DOHH2 (cell line): ENCODE results near the gene KCNIP4.

Experiments used
- H3F3A ChIP-seq: fragments of 200-600 bp; sonication (generic), shearing (Covaris generic); 2 replicates; pipeline ENCODE4 v1.6.0; 2016; ENCODE audit warnings: antibody characterized with exemption, mild to moderate bottlenecking; ENCODE audit not compliant: control insufficient read depth, insufficient read depth
- H3K27ac ChIP-seq: fragments of 200-600 bp; sonication (generic); 2 replicates; pipeline ENCODE4 v1.5.1; 2014; ENCODE audit warnings: low read depth, mild to moderate bottlenecking, low read length, moderate library complexity
- H3K27me3 ChIP-seq: fragments of 200-600 bp; sonication (generic); 2 replicates; pipeline ENCODE4 v1.6.1; 2014; ENCODE audit warnings: mild to moderate bottlenecking, low read length, mixed read lengths; ENCODE audit not compliant: control insufficient read depth
- H3K36me3 ChIP-seq: fragments of 200-600 bp; sonication (generic); 2 replicates; pipeline ENCODE4 v1.6.1; 2014; ENCODE audit warnings: mild to moderate bottlenecking, low read length, moderate library complexity, mixed read lengths; ENCODE audit not compliant: control insufficient read depth
- H3K4me1 ChIP-seq: fragments of 200-600 bp; sonication (generic); 2 replicates; pipeline ENCODE4 v1.6.1; 2014; ENCODE audit warnings: mild to moderate bottlenecking, low read length, mixed read lengths; ENCODE audit not compliant: control insufficient read depth
- H3K4me2 ChIP-seq: fragments of 200-600 bp; sonication (generic); 2 replicates; pipeline ENCODE4 v1.6.0; 2014; ENCODE audit warnings: mild to moderate bottlenecking, low read length, moderate library complexity
- H3K4me3 ChIP-seq: fragments of 200-600 bp; sonication (generic); 2 replicates; pipeline ENCODE4 v1.5.1; 2014; ENCODE audit warnings: mild to moderate bottlenecking, low read length, mixed read lengths
- H3K79me2 ChIP-seq: fragments of 200-600 bp; sonication (generic); 2 replicates; pipeline ENCODE4 v1.6.1; 2014; ENCODE audit warnings: mild to moderate bottlenecking, low read length, mixed read lengths; ENCODE audit not compliant: control insufficient read depth
- H3K9me2 ChIP-seq: fragments of 200-600 bp; sonication (generic); replicated peaks from 2 replicates; pipeline ENCODE4 v1.6.1; 2014; ENCODE audit warnings: mild to moderate bottlenecking, low read length, mixed read lengths; ENCODE audit not compliant: control insufficient read depth
- H3K9me3 ChIP-seq: fragments of 200-600 bp; sonication (generic); 2 replicates; pipeline ENCODE4 v1.6.1; 2014; ENCODE audit warnings: antibody characterized with exemption, low read length, mixed read lengths; ENCODE audit not compliant: control insufficient read depth, insufficient read depth
- H4K20me1 ChIP-seq: fragments of 200-600 bp; sonication (generic); 2 replicates; pipeline ENCODE4 v1.6.0; 2014; ENCODE audit warnings: low read depth, mild to moderate bottlenecking, antibody characterized with exemption, low read length, moderate library complexity; ENCODE audit not compliant: control insufficient read depth, insufficient read depth
- EZH2phosphoT487 ChIP-seq: fragments of 200-600 bp; sonication (generic); IDR thresholded peaks from 2 replicates; pipeline ENCODE4 v1.6.1; 2017; ENCODE audit warnings: borderline replicate concordance, mild to moderate bottlenecking, antibody characterized with exemption, low read length, moderate library complexity, mixed read lengths
- TF ChIP-seq, protein P1 (sequence below): fragments of 200-600 bp; sonication (generic); IDR thresholded peaks from one replicate; pipeline ENCODE4 v1.5.1; 2014; ENCODE audit warnings: antibody characterized with exemption, mild to moderate bottlenecking, low read depth, low read length; ENCODE audit not compliant: poor library complexity, severe bottlenecking

Gene KCNIP4

DNA sequence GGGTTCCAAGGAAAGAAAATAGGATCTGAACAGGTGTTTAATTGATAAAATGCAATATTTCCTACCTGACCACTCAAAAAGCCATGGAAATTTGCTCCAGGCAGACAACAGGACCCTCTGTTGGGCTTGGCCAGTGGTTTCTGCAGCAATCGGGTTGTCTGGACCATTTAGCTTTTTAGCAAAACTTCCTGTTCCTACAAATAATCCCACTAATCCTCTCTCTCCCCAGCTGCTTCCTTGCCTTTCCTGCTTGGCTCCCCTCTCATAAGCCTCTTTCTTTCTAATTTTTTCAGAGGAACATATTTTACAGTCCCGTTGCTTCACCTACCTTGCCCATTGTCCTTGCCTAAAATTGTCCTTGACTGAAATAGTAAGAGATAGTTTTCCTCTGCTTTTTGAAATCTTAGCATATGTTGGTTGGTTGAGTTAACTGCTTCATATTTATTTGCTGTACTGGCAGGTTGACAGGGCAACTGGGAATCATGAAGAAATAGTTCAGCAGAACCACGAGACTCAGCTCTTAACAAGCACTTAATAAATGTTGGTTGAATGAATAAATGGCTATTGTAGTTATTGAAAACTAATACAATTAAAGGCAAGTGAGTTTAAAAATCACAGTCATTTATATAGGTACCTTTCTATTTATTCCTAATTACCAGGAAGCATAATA lies 259.8 kb downstream of the KCNIP4 start:
- H3K4me2 ChIP-seq: no peak overlapping the region
- H3K9me2 ChIP-seq: no peaks in the 10 kb centered on the region
- H3F3A ChIP-seq: no peaks in the 10 kb centered on the region
- no peaks in the 10 kb centered on the region for H3K9me3 ChIP-seq
- no peaks in the 10 kb centered on the region for H3K27me3 ChIP-seq
- no peak overlapping the region for H3K27ac ChIP-seq
- TF ChIP-seq EZH2phosphoT487: no peak
- TF ChIP-seq, protein P1, sequence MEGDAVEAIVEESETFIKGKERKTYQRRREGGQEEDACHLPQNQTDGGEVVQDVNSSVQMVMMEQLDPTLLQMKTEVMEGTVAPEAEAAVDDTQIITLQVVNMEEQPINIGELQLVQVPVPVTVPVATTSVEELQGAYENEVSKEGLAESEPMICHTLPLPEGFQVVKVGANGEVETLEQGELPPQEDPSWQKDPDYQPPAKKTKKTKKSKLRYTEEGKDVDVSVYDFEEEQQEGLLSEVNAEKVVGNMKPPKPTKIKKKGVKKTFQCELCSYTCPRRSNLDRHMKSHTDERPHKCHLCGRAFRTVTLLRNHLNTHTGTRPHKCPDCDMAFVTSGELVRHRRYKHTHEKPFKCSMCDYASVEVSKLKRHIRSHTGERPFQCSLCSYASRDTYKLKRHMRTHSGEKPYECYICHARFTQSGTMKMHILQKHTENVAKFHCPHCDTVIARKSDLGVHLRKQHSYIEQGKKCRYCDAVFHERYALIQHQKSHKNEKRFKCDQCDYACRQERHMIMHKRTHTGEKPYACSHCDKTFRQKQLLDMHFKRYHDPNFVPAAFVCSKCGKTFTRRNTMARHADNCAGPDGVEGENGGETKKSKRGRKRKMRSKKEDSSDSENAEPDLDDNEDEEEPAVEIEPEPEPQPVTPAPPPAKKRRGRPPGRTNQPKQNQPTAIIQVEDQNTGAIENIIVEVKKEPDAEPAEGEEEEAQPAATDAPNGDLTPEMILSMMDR: no peak
- H3K79me2 ChIP-seq: no peaks in the 10 kb centered on the region
- no peaks in the 10 kb centered on the region for H3K36me3 ChIP-seq
- no peak overlapping the region for H3K4me3 ChIP-seq
- H4K20me1 ChIP-seq: no peaks in the 10 kb centered on the region
- H3K4me1 ChIP-seq: no peaks in the 10 kb centered on the region

DNA sequence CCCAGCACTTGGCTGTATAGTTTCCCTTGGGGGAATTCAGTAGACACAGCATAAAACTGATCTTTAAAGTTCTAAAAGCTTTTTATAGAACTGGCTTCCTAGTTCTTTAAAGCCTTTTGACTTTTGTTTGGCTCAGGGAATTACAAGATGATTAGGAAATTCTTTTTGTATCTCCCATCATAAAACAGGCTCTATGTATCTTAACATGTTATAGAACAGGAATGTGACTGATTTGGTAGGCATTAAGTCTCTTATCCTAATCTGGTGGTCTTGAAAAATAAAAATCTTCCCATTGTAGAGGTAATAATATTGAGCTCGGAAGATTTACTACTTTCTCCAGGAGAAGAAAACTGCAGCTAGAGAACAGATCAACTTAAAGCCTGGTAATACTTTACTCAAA lies 262.7 kb downstream of the KCNIP4 start:
- Histone ChIP-seq H3K4me2 (no peak overlapping the region), H3K9me3 (peaks cover 4% of the 10 kb centered on the region; the same call in 1 of the 2 replicates), H3K27me3 (no peaks in the 10 kb centered on the region), H3K9me2 (no peaks in the 10 kb centered on the region), H3K4me1 (no peaks in the 10 kb centered on the region), H3K79me2 (no peaks in the 10 kb centered on the region), H3K36me3 (no peaks in the 10 kb centered on the region), H3K4me3 (no peak overlapping the region), H3F3A (no peaks in the 10 kb centered on the region), H4K20me1 (no peaks in the 10 kb centered on the region), H3K27ac (no peak overlapping the region)
- no peak for TF ChIP-seq EZH2phosphoT487
- TF ChIP-seq, protein P1: no peak

DNA sequence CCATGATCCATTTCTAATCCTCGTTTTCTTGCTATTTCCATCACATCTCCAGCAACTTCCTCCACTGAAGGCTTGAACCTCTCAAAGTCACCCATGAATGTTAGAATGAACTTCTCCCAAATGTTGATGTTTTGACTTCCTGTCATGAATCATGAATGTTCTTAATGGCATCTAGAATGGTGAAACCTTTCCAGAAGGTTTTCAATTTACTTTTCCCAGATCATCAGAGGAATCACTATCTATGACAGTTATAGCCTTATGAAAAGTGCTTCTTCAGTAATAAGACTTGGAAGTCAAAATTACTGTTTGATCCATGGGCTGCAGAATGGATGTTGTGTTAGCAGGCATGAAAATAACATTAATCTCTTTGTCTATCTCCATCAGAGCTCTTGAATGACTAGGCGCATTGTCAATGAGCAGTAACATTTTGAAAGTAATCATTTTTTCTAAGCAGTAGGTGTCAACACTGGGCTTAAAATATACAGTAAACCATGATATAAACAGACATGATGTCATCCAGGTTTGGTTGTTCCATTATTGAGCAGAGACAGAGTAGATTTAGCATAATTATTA lies 268.2 kb downstream of the KCNIP4 start:
- Histone ChIP-seq H3K9me3 (peaks cover 4% of the 10 kb centered on the region; the same call in 1 of the 2 replicates), H3K4me3 (no peak overlapping the region), H3K4me1 (no peaks in the 10 kb centered on the region), H3K27me3 (no peaks in the 10 kb centered on the region), H4K20me1 (no peaks in the 10 kb centered on the region), H3F3A (no peaks in the 10 kb centered on the region), H3K79me2 (no peaks in the 10 kb centered on the region), H3K4me2 (no peak overlapping the region), H3K9me2 (no peaks in the 10 kb centered on the region), H3K36me3 (no peaks in the 10 kb centered on the region), H3K27ac (no peak overlapping the region)
- TF ChIP-seq EZH2phosphoT487: no peak
- TF ChIP-seq, protein P1: no peak
